SK-N-SH treated with all-trans-retinoic acid at 6 μM for 48 hours (cell line): ENCODE results near the gene MCM5.

ENCODE experiments used
- GLIS3 ChIP-seq: fragments of 250-450 bp; sonication (Bioruptor Pico); IDR thresholded peaks from 2 replicates; pipeline ENCODE4 v1.5.0; 2020; ENCODE audit warnings: mild to moderate bottlenecking, moderate library complexity
- ISL1 ChIP-seq: fragments of 250-450 bp; sonication (Bioruptor Pico); IDR thresholded peaks from 2 replicates; pipeline ENCODE4 v2.1.2; 2022; ENCODE audit warnings: mild to moderate bottlenecking, moderate library complexity
- OSR1 ChIP-seq: fragments of 250-450 bp; sonication (Bioruptor Pico); IDR thresholded peaks from 2 replicates; pipeline ENCODE4 v1.8.0; 2022; ENCODE audit warnings: moderate library complexity, mild to moderate bottlenecking, inconsistent platforms
- PPARA ChIP-seq: fragments of 250-450 bp; sonication (Bioruptor Pico); IDR thresholded peaks from 2 replicates; pipeline ENCODE4 v1.5.0; 2020; ENCODE audit warnings: mild to moderate bottlenecking, borderline replicate concordance
- SNAI2 ChIP-seq: fragments of 250-450 bp; sonication (Bioruptor Pico); IDR thresholded peaks from 2 replicates; pipeline ENCODE4 v1.5.0; 2020; ENCODE audit warnings: mild to moderate bottlenecking, moderate library complexity
- TOX ChIP-seq: fragments of 250-450 bp; sonication (Bioruptor Pico); IDR thresholded peaks from 2 replicates; pipeline ENCODE4 v1.8.0; 2021; ENCODE audit warnings: mild to moderate bottlenecking, moderate library complexity, borderline replicate concordance
- ZFP3 ChIP-seq: fragments of 250-450 bp; sonication (Bioruptor Pico); IDR thresholded peaks from 2 replicates; pipeline ENCODE4 v1.5.0; 2020; ENCODE audit warnings: mild to moderate bottlenecking, moderate library complexity
- ZFP30 ChIP-seq: fragments of 450-650 bp; formaldehyde crosslinking; IDR thresholded peaks from 2 replicates; pipeline ENCODE4 v1.5.0; 2022; ENCODE audit warnings: mild to moderate bottlenecking, moderate library complexity
- ZNF8 ChIP-seq: fragments of 450-650 bp; formaldehyde crosslinking; IDR thresholded peaks from 2 replicates; pipeline ENCODE4 v1.5.0; 2020; ENCODE audit warnings: mild to moderate bottlenecking, moderate library complexity
- TF ChIP-seq, protein P1 (sequence below): fragments of 250-450 bp; sonication (Bioruptor Pico); IDR thresholded peaks from 2 replicates; pipeline ENCODE4 v1.8.0; 2020; ENCODE audit warnings: mild to moderate bottlenecking, moderate library complexity, borderline replicate concordance
- TF ChIP-seq, protein P2 (sequence below): fragments of 250-450 bp; sonication (Bioruptor Pico); IDR thresholded peaks from 2 replicates; pipeline ENCODE4 v1.5.0; 2020; ENCODE audit warnings: mild to moderate bottlenecking, moderate library complexity

DNA sequence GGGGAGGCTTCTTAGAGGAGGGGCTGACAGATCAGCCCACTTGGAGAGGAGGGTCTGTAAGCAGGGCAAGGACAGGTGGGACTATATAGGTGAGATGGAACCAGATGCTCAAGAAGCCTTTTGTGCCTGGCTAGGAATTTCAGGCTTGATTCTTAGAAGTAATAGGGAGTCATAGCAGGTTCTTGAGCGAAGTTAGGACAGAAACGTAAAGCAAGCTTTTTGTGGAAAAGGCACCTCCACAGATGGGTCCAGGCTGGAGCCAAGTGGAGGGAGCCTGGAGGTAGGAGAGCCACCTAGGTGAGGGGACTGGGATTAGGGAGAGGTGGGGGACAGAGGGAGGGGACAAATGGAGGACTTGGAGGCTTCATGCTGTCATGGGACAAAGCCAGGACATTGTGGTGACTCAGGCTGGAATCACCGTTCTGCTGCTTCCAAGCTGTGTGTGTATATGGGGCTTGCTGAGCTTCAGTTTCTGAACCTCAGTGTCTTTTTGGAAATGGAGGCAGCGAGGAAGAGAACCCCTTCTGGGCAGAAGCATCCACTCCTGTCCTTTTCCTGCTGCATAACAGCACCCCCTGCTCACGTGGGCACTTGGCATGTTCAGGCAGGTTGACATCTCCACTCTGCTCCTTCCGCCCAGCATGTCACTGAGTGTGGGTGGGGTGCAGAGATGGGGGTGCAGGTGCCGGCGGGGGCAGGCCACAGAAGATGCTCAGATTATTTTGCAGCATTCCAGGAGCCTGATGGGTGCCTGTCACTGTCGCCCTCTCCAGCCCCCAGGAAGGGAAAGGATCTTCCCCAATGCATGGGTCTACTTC lies 58.0 kb downstream of the MCM5 start:
- TF ChIP-seq OSR1 (no peak), ZFP3 (CRISPR knock-in tag) (no peak), GLIS3 (CRISPR knock-in tag) (no peak), ISL1 (CRISPR knock-in tag) (no peak), ZNF8 (CRISPR knock-in tag) (no peak), SNAI2 (CRISPR knock-in tag) (no peak), ZFP30 (no peak), TOX (CRISPR knock-in tag) (no peak), PPARA (CRISPR knock-in tag) (no peak)
- TF ChIP-seq, protein P1, sequence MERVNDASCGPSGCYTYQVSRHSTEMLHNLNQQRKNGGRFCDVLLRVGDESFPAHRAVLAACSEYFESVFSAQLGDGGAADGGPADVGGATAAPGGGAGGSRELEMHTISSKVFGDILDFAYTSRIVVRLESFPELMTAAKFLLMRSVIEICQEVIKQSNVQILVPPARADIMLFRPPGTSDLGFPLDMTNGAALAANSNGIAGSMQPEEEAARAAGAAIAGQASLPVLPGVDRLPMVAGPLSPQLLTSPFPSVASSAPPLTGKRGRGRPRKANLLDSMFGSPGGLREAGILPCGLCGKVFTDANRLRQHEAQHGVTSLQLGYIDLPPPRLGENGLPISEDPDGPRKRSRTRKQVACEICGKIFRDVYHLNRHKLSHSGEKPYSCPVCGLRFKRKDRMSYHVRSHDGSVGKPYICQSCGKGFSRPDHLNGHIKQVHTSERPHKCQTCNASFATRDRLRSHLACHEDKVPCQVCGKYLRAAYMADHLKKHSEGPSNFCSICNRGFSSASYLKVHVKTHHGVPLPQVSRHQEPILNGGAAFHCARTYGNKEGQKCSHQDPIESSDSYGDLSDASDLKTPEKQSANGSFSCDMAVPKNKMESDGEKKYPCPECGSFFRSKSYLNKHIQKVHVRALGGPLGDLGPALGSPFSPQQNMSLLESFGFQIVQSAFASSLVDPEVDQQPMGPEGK (CRISPR knock-in tag) = no peak
- TF ChIP-seq, protein P2, sequence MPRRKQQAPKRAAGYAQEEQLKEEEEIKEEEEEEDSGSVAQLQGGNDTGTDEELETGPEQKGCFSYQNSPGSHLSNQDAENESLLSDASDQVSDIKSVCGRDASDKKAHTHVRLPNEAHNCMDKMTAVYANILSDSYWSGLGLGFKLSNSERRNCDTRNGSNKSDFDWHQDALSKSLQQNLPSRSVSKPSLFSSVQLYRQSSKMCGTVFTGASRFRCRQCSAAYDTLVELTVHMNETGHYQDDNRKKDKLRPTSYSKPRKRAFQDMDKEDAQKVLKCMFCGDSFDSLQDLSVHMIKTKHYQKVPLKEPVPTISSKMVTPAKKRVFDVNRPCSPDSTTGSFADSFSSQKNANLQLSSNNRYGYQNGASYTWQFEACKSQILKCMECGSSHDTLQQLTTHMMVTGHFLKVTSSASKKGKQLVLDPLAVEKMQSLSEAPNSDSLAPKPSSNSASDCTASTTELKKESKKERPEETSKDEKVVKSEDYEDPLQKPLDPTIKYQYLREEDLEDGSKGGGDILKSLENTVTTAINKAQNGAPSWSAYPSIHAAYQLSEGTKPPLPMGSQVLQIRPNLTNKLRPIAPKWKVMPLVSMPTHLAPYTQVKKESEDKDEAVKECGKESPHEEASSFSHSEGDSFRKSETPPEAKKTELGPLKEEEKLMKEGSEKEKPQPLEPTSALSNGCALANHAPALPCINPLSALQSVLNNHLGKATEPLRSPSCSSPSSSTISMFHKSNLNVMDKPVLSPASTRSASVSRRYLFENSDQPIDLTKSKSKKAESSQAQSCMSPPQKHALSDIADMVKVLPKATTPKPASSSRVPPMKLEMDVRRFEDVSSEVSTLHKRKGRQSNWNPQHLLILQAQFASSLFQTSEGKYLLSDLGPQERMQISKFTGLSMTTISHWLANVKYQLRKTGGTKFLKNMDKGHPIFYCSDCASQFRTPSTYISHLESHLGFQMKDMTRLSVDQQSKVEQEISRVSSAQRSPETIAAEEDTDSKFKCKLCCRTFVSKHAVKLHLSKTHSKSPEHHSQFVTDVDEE (CRISPR knock-in tag) = no peak
